ENCODE results near the gene XAGE5.
"Not testable (repeated sequence)": the region's sequence is repeated elsewhere in the genome, so short reads cannot be mapped to it uniquely, and the experiment has no call there.

Gene XAGE5, protein sequence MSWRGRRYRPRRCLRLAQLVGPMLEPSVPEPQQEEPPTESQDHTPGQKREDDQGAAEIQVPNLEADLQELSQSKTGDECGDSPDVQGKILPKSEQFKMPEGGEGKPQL

DNA sequence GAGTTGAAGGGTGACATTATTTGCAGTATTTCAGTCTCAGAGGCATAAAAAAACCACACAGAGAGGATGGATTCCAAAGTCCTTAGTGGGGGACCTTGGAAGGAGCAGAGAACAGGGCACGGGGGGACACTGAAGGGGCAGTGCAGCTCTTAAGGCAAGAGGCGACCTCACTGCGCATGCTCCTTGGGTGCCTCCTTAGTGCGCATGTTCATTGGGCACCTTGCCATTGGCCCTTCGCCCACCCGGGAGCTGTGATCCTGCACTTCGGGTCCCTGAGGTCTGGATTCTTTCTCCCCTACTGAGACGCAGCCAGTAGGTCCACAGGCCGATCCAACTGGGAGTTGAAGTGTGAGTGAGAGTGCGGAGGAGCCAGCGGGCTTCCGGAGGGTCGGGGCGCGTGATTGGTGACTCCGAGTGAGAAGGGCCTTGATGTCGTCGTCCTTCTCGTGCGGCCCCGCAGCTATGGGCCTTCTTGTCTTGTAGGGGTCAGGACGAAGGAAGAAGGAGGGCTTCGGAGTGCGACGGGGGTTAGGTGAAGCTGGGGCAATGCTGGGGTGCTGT, at the start of gene XAGE5:
Gene XAGE5 (plus strand): TSS at position 223 of the 561 bp plus-strand sequence. CDS start 1,280 bp downstream, outside the sequence.
- H3K27ac Mint-ChIP-seq = no peak within 1 kb of the TSS
- no peaks in the 10 kb centered on the region for H3K36me3 Mint-ChIP-seq (ENCODE audit: low read depth)
- intact Hi-C loops (cut with micrococcal nuclease) = no loop called here
- H3K27me3 Mint-ChIP-seq = no peaks in the 10 kb centered on the region
- no peaks in the 10 kb centered on the region for H3K4me1 Mint-ChIP-seq (ENCODE audit: low read depth)
- H3K9me3 Mint-ChIP-seq = no peaks in the 10 kb centered on the region
- no peak within 1 kb of the TSS for H3K4me3 Mint-ChIP-seq

DNA sequence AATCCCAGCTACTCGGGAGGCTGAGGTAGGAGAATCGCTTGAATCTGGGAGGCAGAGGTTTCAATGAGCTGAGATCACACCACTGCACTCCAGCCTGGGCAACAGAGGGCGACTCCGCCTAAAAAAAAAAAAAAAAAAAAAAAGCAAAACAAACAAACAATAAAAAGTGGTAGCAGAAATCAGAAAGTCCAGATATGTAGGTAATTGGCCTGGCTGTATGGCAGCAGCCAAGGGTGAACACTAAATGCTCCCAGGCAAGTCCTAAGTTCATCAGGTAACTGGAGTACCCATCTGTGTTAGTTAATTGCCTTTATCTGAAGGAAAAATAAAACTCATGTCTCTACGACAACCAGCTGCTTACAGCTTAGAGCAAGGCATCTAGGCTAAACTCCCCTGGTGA, 45.1 kb upstream of the XAGE5 start:
- H3K4me1 Mint-ChIP-seq (ENCODE audit: low read depth); H3K36me3 Mint-ChIP-seq (ENCODE audit: low read depth); H3K27me3 Mint-ChIP-seq; H3K4me3 Mint-ChIP-seq; intact Hi-C loops (cut with micrococcal nuclease); H3K27ac Mint-ChIP-seq; H3K9me3 Mint-ChIP-seq: not testable (repeated sequence)

DNA sequence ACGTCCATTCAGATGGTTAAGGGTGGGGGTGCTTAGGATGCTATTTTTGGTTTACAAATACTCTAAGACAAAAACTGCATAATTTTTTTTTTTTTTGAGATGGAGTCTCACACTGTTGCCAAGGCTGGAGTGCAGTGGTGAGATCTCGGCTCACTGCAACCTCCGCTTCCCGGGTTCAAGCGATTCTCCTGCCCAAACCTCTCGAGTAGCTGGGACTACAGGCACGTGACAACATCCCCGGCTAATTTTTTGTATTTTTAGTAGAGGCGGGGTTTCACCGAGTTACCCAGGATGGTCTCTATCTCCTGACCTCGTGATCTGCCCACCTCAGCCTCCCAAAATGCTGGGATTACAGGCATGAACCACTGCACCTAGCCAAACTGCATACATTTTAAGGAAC, 37.6 kb upstream of the XAGE5 start:
- H3K27ac Mint-ChIP-seq; H3K4me1 Mint-ChIP-seq (ENCODE audit: low read depth); H3K36me3 Mint-ChIP-seq (ENCODE audit: low read depth); H3K4me3 Mint-ChIP-seq; H3K27me3 Mint-ChIP-seq; H3K9me3 Mint-ChIP-seq; intact Hi-C loops (cut with micrococcal nuclease): not testable (repeated sequence)

DNA sequence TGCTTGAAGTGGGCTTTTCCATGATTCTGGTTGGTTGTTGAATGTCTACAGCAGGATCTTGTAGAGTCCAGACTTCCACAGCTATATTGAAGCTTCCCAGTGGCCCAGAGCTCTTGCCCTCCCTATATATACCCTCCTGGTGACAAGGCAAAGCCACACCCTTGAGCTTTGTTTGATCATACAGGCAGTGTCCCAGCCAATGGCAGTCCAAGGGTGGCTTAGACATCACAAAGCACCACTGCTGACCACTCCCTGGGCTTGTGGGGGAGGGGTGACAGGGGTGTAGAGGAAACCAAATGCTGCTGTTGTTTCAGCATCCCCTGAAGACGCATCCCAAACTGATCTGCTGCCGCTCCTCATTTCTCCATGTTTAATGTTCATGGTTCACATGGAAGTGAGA, 13.8 kb upstream of the XAGE5 start, which contains the start of gene SPANXN5:
Gene SPANXN5 (minus strand): TSS at position 101 of the 400 bp plus-strand sequence. CDS start 79 bp downstream, at position 22.
- H3K27ac Mint-ChIP-seq; H3K4me3 Mint-ChIP-seq; H3K9me3 Mint-ChIP-seq; H3K36me3 Mint-ChIP-seq (ENCODE audit: low read depth); intact Hi-C loops (cut with micrococcal nuclease); H3K4me1 Mint-ChIP-seq (ENCODE audit: low read depth); H3K27me3 Mint-ChIP-seq: not testable (repeated sequence)

DNA sequence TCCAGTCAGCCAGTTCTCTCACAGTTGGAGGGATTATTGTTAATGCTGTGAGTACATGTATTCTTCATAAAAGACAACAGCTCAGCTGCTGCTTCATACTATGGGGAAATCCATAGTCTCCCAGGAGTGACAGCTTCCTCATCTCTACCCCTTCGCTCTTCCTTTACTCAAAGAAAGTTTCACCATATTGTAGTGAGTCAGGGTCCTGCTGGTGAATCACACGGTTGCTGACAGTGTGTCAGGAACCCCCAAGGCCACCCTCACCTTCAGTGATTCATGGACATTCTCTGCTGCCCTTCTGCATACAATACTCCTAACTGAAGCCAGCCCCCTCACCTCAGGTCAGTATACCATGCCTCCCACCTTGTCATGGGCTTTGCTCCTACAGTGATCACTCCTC, 6.2 kb upstream of the XAGE5 start:
- H3K36me3 Mint-ChIP-seq (ENCODE audit: low read depth); intact Hi-C loops (cut with micrococcal nuclease): not testable (repeated sequence)

DNA sequence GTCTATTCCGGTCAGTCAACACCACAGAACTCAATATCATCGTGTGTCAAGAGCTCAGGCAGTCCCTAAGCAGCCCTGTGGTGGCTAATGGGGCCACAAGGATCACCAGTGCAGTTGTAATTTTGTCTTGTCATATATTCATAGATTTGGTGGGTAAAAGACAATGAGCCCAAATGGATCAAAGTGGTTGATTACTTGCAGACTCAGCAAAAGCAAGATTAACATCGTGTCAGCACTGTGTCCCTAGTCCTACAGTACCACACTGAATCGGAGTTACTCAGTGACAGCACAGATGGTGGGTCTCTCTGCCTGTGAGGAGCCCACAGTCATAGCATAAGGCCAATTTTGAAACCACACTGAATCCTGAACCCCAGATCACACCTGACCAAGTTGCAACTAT, 8.7 kb downstream of the XAGE5 start:
- Mint-ChIP-seq H3K36me3 (ENCODE audit: low read depth) (no peaks in the 10 kb centered on the region), H3K9me3 (no peaks in the 10 kb centered on the region), H3K4me1 (ENCODE audit: low read depth) (no peaks in the 10 kb centered on the region), H3K27me3 (no peaks in the 10 kb centered on the region), H3K4me3 (no peak overlapping the region), H3K27ac (no peak overlapping the region)
- intact Hi-C loops (cut with micrococcal nuclease) = no loop called here

More for the DNA sequence above, 6.2 kb upstream of the XAGE5 start:
- not testable (repeated sequence) for H3K4me1 Mint-ChIP-seq (ENCODE audit: low read depth); H3K27ac Mint-ChIP-seq; H3K27me3 Mint-ChIP-seq; H3K9me3 Mint-ChIP-seq; H3K4me3 Mint-ChIP-seq

DNA sequence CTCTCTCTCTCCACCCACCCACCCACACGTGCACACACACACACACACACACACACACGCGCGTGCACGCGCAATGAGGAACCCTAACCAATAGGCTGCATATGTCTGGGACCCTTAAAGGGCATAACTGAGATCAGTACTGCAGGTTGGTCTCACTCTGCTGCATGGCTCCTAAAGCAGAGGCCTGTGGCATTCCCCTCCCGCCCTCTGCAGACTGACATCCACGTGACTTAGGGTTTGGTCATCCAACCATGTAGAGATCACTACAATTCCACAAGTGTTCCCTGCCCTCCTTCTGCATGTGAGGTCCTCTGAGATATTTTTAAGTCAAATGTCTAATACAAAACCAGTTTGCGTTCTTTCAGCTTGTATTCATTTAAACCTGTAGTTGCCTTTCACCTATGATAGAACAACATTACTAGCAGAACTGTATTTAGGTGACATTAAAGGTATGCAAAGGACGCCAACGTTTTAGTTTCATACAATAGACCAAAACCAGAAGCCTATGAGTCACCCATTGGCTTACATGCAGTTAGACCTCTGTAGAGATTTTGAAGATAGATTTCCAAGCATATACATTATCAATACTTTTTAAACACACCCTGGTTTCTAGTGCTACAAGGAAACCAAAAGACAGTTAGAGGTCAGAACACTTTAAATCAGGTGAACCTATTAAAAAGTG, 10.1 kb downstream of the XAGE5 start:
- Mint-ChIP-seq H3K4me3 (no peak overlapping the region), H3K4me1 (ENCODE audit: low read depth) (no peaks in the 10 kb centered on the region), H3K9me3 (no peaks in the 10 kb centered on the region), H3K27ac (no peak overlapping the region), H3K36me3 (ENCODE audit: low read depth) (no peaks in the 10 kb centered on the region), H3K27me3 (no peaks in the 10 kb centered on the region)
- intact Hi-C loops (cut with micrococcal nuclease) = no loop called here

DNA sequence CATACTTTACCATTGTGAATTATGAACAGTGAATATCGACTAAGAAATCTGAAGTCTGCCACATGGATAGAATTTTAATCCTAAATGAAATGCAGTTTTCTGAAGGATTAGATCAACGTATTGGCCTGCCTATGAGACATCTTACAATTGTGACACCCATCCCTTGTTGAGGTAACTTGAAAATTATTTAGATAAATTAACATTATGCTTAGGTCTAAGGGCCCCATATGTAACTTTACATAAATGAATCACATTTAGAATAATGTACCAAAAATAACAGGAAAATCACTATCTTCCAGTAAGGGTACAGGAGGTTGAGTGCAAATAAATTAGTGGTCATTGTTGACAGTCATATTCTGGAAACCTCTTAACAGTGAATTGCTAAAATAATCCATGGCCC, 13.5 kb downstream of the XAGE5 start:
- Mint-ChIP-seq H3K27me3 (no peaks in the 10 kb centered on the region), H3K4me1 (ENCODE audit: low read depth) (no peaks in the 10 kb centered on the region), H3K9me3 (no peaks in the 10 kb centered on the region), H3K27ac (no peak overlapping the region), H3K36me3 (ENCODE audit: low read depth) (no peaks in the 10 kb centered on the region), H3K4me3 (no peak overlapping the region)
- intact Hi-C loops (cut with micrococcal nuclease) = no loop called here

DNA sequence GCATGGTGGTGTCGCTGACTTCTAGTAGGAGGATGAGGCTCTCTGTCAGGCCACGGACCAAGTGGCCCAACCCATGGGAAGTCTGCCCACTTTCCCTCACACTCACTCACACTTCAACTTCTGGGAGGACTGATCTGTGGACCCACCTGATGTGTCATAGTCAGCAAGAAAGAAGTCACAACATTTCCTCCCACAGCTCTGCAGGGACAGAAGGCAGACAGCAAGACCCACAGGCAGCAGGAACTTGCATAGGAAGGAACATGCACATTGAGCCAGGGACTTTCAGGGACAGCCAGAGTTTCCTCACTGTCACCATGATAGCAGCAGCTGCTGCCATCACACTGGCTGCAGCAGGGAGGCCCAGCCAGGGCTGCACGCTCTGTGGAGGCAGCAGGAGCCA, 19.5 kb downstream of the XAGE5 start:
- intact Hi-C loops (cut with micrococcal nuclease) = no loop called here
- no peak overlapping the region for H3K4me3 Mint-ChIP-seq
- H3K27ac Mint-ChIP-seq = no peak overlapping the region
- no peaks in the 10 kb centered on the region for H3K4me1 Mint-ChIP-seq (ENCODE audit: low read depth)
- H3K27me3 Mint-ChIP-seq = no peaks in the 10 kb centered on the region
- no peaks in the 10 kb centered on the region for H3K9me3 Mint-ChIP-seq
- H3K36me3 Mint-ChIP-seq (ENCODE audit: low read depth) = no peaks in the 10 kb centered on the region

DNA sequence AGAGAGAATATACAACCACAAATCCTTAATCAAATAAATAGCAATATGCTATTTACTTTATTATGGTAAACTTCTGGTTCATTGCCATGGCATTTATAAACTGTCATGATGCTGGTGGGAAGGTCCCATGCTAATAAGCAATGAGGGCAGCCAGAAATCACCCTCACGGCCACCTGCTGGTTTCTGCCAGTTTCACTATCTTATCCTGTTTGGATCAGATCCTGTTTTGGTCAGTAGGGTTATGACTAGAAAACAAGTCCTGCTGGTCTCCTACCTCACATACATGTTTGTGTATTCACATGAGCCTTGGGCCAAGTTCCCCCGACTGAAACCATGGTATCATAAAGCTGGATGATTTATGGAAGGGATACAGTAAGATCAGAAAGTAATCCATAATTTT, 28.1 kb downstream of the XAGE5 start:
- intact Hi-C loops (cut with micrococcal nuclease) = no loop called here
- Mint-ChIP-seq H3K9me3 (no peaks in the 10 kb centered on the region), H3K36me3 (ENCODE audit: low read depth) (no peaks in the 10 kb centered on the region), H3K27ac (no peak overlapping the region), H3K4me1 (ENCODE audit: low read depth) (no peaks in the 10 kb centered on the region), H3K27me3 (no peaks in the 10 kb centered on the region), H3K4me3 (no peak overlapping the region)

DNA sequence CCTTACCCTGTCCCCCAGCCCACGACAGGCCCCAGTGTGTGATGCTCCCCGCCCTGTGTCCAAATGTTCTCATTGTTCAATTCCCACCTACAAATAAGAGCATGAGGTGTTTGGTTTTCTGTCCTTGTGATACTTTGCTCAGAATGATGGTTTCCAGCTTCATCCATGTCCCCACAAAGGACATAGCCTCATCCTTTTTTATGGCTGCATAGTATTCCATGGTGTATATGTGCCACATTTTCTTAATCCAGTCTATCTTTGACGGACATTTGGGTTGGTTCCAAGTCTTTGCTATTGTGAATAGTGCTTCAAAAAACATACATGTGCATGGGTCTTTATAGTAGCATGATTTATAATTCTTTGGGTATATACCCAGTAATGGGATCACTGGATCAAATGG, 32.5 kb downstream of the XAGE5 start:
- H3K36me3 Mint-ChIP-seq (ENCODE audit: low read depth); H3K9me3 Mint-ChIP-seq; H3K4me3 Mint-ChIP-seq; H3K27me3 Mint-ChIP-seq; H3K27ac Mint-ChIP-seq; intact Hi-C loops (cut with micrococcal nuclease); H3K4me1 Mint-ChIP-seq (ENCODE audit: low read depth): not testable (repeated sequence)

DNA sequence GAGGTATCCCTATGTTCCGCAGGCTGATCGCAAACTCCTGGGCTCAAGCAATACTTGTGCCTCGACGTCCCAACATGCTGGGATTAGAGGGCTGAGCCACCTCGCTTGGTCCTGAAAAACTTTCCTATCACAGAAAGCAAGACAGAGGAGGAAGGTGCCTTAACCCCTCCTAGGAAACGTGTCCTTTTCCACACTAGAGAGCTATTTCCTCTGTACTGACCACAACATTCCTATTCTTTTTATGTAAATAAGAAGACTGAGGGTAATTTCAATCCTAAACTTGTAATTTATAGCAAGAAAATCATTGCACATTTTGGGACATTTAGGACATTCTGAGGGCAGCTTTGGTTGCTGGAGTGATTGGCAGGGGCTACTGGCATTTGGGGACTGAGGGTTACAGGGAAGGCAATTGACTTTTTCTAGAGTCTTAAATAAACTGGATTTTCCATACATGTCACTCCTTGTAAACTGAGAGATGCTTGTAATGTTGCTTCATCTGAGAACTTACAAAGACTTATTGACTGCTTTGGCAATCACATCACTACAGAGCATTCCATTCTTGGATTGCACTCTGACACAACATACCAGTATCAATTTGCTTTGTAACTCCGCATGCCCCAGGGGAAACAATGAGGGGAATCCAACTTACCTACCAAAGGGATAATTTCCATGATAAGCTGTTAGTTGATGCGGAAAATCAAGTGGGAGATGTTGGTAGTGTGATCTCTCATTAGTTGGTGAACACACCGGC, 41.2 kb downstream of the XAGE5 start:
- intact Hi-C loops (cut with micrococcal nuclease) = no loop called here
- H3K9me3 Mint-ChIP-seq = no peaks in the 10 kb centered on the region
- no peak overlapping the region for H3K4me3 Mint-ChIP-seq
- peaks cover 6% of the 10 kb centered on the region for H3K4me1 Mint-ChIP-seq (ENCODE audit: low read depth)
- no peak overlapping the region for H3K27ac Mint-ChIP-seq
- no peaks in the 10 kb centered on the region for H3K36me3 Mint-ChIP-seq (ENCODE audit: low read depth)
- peaks cover 7% of the 10 kb centered on the region for H3K27me3 Mint-ChIP-seq

DNA sequence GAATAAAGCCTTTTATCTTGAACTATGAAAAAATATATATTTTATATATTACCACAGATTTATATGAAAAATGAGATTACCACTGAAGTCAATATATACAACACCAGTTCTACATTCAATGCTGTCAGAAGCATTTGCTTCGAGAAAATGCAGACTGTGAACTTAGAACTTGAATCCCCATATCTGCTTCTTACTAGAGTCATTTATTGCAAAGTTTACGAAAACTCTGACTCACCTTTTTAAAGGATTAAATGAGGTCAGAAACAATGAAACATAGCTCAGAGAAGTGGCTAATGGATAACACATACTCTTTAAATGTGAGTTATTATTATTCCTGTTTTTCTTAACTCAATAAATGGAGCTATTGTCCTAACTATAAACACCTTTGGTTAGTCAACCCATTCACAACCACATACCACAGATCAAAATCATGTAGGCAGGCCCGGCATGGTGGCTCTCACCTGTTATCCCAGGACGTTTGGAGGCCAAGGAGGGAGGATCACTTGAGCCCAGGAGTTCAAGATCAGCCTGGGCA, 46.0 kb downstream of the XAGE5 start:
- H3K9me3 Mint-ChIP-seq; H3K4me1 Mint-ChIP-seq (ENCODE audit: low read depth); H3K27me3 Mint-ChIP-seq; intact Hi-C loops (cut with micrococcal nuclease); H3K4me3 Mint-ChIP-seq; H3K36me3 Mint-ChIP-seq (ENCODE audit: low read depth); H3K27ac Mint-ChIP-seq: not testable (repeated sequence)

DNA sequence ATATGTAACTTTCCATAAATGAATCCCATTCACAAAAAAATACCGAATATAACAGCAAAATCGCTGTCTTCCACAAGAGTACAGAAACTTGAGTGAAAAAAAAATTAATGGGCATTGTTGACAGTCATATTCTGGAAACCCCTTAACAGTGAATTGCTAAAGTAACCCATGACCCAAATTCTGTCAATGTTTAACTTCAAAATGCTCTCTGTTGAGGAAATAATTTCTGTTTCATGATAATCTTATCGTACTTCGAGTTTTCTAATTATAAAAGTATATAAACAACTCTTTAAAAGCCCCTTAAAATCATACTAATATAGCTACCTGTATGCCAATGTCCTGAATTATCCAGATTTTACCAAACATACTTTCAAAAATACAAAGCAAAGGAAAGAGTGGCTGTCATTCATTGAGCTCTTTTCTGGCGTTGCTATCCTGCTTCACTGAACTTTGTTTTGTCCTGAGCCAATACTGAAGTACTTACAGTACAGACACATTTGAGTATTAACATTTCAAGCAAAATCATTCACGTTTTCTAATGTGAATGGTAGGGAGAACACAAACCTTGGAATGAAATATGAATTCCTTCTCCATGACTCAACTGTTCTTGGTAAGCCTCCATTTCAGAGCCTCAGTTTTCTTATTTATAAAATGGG, 54.4 kb downstream of the XAGE5 start:
- no peaks in the 10 kb centered on the region for H3K36me3 Mint-ChIP-seq (ENCODE audit: low read depth)
- intact Hi-C loops (cut with micrococcal nuclease) = no loop called here
- H3K27ac Mint-ChIP-seq = no peak overlapping the region
- no peaks in the 10 kb centered on the region for H3K4me1 Mint-ChIP-seq (ENCODE audit: low read depth)
- no peaks in the 10 kb centered on the region for H3K9me3 Mint-ChIP-seq
- H3K4me3 Mint-ChIP-seq = no peak overlapping the region
- H3K27me3 Mint-ChIP-seq = peaks cover 4% of the 10 kb centered on the region

Data from dendritic cell treated with granulocyte-macrophage colony-stimulating factor and Interleukin-4, amounts not matched to agents 40 ng/mL and 50 ng/mL, for 4 days (primary cell).